Tibial artery (tissue), 4 donors: Measurements from ENCODE around the gene NHERF2.

Experiments used
- DNase-seq, 2 donors: peaks; one replicate each; pipeline ENCODE4 v3.0.0-alpha.2; 2019
- H3K27ac ChIP-seq, 2 donors: fragments of 200-600 bp; sonication (generic) in 1 of 2; 1 replicate in 1 of 2; 2 replicates in 1 of 2; pipeline ENCODE4 v1.5.1; 2018 to 2019; ENCODE audit warnings: mild to moderate bottlenecking in 1 of 2
- H3K27me3 ChIP-seq, 2 donors: fragments of 200-600 bp; sonication (generic) in 1 of 2; one replicate each; pipeline versions ENCODE4 v1.5.1 to v1.6.0; 2016 to 2019
- H3K36me3 ChIP-seq, 3 donors: fragments of 200-600 bp; sonication (generic) in 2 of 3; one replicate each; pipeline ENCODE4 v1.5.1; 2016 to 2019; ENCODE audit warnings: mild to moderate bottlenecking in 2 of 3
- H3K4me1 ChIP-seq, 4 donors: fragments of 200-600 bp; sonication (generic) in 2 of 4; 1 replicate in 3 of 4; 2 replicates in 1 of 4; pipeline ENCODE4 v1.5.1; 2016 to 2019
- H3K4me3 ChIP-seq, 2 donors: fragments of 200-600 bp; sonication (generic) in 1 of 2; 1 replicate in 1 of 2; 2 replicates in 1 of 2; pipeline ENCODE4 v1.5.1; 2018 to 2019; ENCODE audit warnings: mild to moderate bottlenecking in 2 of 2
- H3K9me3 ChIP-seq, 3 donors: fragments of 200-600 bp; sonication (generic) in 1 of 3; one replicate each; pipeline ENCODE4 v1.5.1; 2016 to 2019
- intact Hi-C: fragments of 100-400 bp; cut with DNase I; formaldehyde crosslinking; loops from one replicate; pipeline ENCODE4 v1.15.0; 2023; ENCODE audit warnings: low total_unique reads
- TF ChIP-seq, protein P1 (sequence below), 2 experiments: fragments of 200-600 bp in 1 of 2; fragments of 450-650 bp in 1 of 2; IDR thresholded peaks; one replicate each; pipeline ENCODE4 v1.5.1; 2017 to 2019; ENCODE audit warnings: antibody characterized with exemption in 2 of 2, mild to moderate bottlenecking in 1 of 2, moderate library complexity in 1 of 2

Gene NHERF2

GRCh38 chr16:2058420-2058819, 31.7 kb downstream of the NHERF2 start:
- H3K9me3 ChIP-seq = no peaks in the 10 kb centered on the region
- TF ChIP-seq, protein P1, sequence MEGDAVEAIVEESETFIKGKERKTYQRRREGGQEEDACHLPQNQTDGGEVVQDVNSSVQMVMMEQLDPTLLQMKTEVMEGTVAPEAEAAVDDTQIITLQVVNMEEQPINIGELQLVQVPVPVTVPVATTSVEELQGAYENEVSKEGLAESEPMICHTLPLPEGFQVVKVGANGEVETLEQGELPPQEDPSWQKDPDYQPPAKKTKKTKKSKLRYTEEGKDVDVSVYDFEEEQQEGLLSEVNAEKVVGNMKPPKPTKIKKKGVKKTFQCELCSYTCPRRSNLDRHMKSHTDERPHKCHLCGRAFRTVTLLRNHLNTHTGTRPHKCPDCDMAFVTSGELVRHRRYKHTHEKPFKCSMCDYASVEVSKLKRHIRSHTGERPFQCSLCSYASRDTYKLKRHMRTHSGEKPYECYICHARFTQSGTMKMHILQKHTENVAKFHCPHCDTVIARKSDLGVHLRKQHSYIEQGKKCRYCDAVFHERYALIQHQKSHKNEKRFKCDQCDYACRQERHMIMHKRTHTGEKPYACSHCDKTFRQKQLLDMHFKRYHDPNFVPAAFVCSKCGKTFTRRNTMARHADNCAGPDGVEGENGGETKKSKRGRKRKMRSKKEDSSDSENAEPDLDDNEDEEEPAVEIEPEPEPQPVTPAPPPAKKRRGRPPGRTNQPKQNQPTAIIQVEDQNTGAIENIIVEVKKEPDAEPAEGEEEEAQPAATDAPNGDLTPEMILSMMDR (IDR thresholded peaks at IDR 0.05) = no peak
- H3K36me3 ChIP-seq = peaks cover 40 to 97% (median 79%) of the 10 kb centered on the region in 3 donors
- no peaks in the 10 kb centered on the region for H3K27me3 ChIP-seq
- no peak overlapping the region for H3K4me3 ChIP-seq
- H3K27ac ChIP-seq = no peak overlapping the region
- no peaks in the 10 kb centered on the region for H3K4me1 ChIP-seq
- intact Hi-C loops = no loop called here
- no peak for DNase-seq

DNA sequence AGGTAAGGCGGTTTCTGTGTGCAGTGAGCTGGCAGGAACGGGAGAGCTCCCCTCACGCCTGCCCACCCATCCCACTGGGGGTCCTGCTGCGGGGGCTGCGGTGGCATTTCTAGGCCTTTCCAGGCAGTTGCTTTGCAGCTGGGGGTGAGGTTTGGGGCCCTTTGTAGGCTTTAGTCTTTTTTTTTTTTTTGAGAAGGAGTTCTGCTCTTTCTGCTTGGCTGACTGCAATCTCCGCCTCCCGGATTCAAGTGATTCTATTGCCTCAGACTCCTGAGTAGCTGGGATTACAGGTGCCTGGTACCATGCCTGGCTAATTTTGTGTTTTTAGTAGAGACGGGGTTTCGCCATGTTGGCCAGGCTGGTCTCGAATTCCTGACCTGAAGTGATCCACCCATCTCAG, 32.2 kb downstream of the NHERF2 start:
- DNase-seq = no peak
- H3K27ac ChIP-seq = no peak overlapping the region
- no peak overlapping the region for H3K4me3 ChIP-seq
- H3K9me3 ChIP-seq = no peaks in the 10 kb centered on the region
- peaks cover 40 to 97% (median 79%) of the 10 kb centered on the region in 3 donors for H3K36me3 ChIP-seq
- no peaks in the 10 kb centered on the region for H3K4me1 ChIP-seq
- intact Hi-C loops = no loop called here
- H3K27me3 ChIP-seq = no peaks in the 10 kb centered on the region
- TF ChIP-seq, protein P1 (IDR thresholded peaks at IDR 0.05) = no peak

- TF ChIP-seq, protein P1 (IDR thresholded peaks at IDR 0.05) = no peak
- intact Hi-C loops = no loop called here
- DNase-seq = no peak
Observed at GRCh38 chr16:2060346-2060745, 33.6 kb downstream of the NHERF2 start.

GRCh38 chr16:2061023-2061422, 34.3 kb downstream of the NHERF2 start:
- TF ChIP-seq, protein P1 (IDR thresholded peaks at IDR 0.05) = no peak
- no peaks in the 10 kb centered on the region for H3K4me1 ChIP-seq
- intact Hi-C loops = no loop called here
- no peak overlapping the region for H3K4me3 ChIP-seq
- peaks cover 42 to 97% (median 79%) of the 10 kb centered on the region in 3 donors for H3K36me3 ChIP-seq
- H3K27me3 ChIP-seq = no peaks in the 10 kb centered on the region
- no peak for DNase-seq
- no peak overlapping the region for H3K27ac ChIP-seq
- no peaks in the 10 kb centered on the region for H3K9me3 ChIP-seq

More at GRCh38 chr16:2060346-2060745, 33.6 kb downstream of the NHERF2 start:
- H3K9me3 ChIP-seq = no peaks in the 10 kb centered on the region
- H3K27me3 ChIP-seq = no peaks in the 10 kb centered on the region
- H3K4me3 ChIP-seq = no peak overlapping the region
- H3K36me3 ChIP-seq = peaks cover 36 to 97% (median 75%) of the 10 kb centered on the region in 3 donors
- no peak overlapping the region for H3K27ac ChIP-seq
- no peaks in the 10 kb centered on the region for H3K4me1 ChIP-seq

GRCh38 chr16:2061526-2061925, 34.8 kb downstream of the NHERF2 start:
- no peak overlapping the region for H3K27ac ChIP-seq
- no peaks in the 10 kb centered on the region for H3K9me3 ChIP-seq
- peaks cover 47 to 97% (median 78%) of the 10 kb centered on the region in 3 donors for H3K36me3 ChIP-seq
- no peak overlapping the region for H3K4me3 ChIP-seq
- H3K27me3 ChIP-seq = no peaks in the 10 kb centered on the region
- TF ChIP-seq, protein P1 (IDR thresholded peaks at IDR 0.05) = no peak
- intact Hi-C loops = no loop called here
- no peak for DNase-seq
- H3K4me1 ChIP-seq = no peaks in the 10 kb centered on the region

- Histone ChIP-seq H3K9me3 (no peaks in the 10 kb centered on the region), H3K4me3 (no peak overlapping the region), H3K27me3 (no peaks in the 10 kb centered on the region), H3K27ac (no peak overlapping the region), H3K36me3 (peaks cover 50 to 97% (median 75%) of the 10 kb centered on the region in 3 donors), H3K4me1 (no peaks in the 10 kb centered on the region)
- TF ChIP-seq, protein P1 (IDR thresholded peaks at IDR 0.05) = no peak
- DNase-seq = no peak
- intact Hi-C loops = no loop called here
Observed at GRCh38 chr16:2062801-2063200, 36.1 kb downstream of the NHERF2 start.
